ENCODE data around the gene RABGAP1. TPM values are rescaled to one million over a fixed set of nuclear protein-coding genes. Genes with fewer than 3 reads are reported as not detected.
A peak's percentile ranks its signal among the peaks of the same experiment; 100 is the strongest.

RABGAP1 gene
- total and polyA plus RNA-seq, 2 experiments from 2014 or later: 8.5 to 33.9 TPM

GRCh38 chr9:123028973-123029372 is 88.2 kb downstream of the RABGAP1 start:
- ATAC-seq (no peak), DNase-seq (ENCODE audit: low spot score) (no peak)
- TF ChIP-seq EZH2phosphoT487 (IDR thresholded peaks at IDR 0.05; ENCODE audit: unreplicated experiment) (no peak), ZNF331 (CRISPR knock-in tag; IDR thresholded peaks at IDR 0.05; ENCODE audit: low read depth) (no peak), EZH2 (IDR thresholded peaks at IDR 0.05; ENCODE audit: low read depth, unreplicated experiment) (no peak)

GRCh38 chr9:123031963-123032362 is 91.1 kb downstream of the RABGAP1 start:
- no peak for ATAC-seq
- Mint-ChIP-seq H3K27me3 (ENCODE audit: insufficient read depth, low read depth, poor library complexity) (no peaks in the 10 kb centered on the region), H3K4me1 (peaks cover 7% of the 10 kb centered on the region), H3K36me3 (ENCODE audit: low read depth) (peaks cover 3% of the 10 kb centered on the region; the same call in 1 of the 3 replicates), H3K27ac (no peak overlapping the region), H3K9me3 (no peaks in the 10 kb centered on the region), H3K4me3 (no peak overlapping the region)
- H2AFZ ChIP-seq: no peak overlapping the region
- H3K9me2 ChIP-seq (ENCODE audit: insufficient read depth): no peaks in the 10 kb centered on the region
- H3F3A ChIP-seq (replicated peaks; ENCODE audit: low read depth): no peaks in the 10 kb centered on the region
- TF ChIP-seq ETS1 (IDR thresholded peaks at IDR 0.05) (no peak), STAT1 (IDR thresholded peaks at IDR 0.05; ENCODE audit: unreplicated experiment) (no peak), ZNF462 (CRISPR knock-in tag; IDR thresholded peaks at IDR 0.05) (no peak), JUNB (IDR thresholded peaks at IDR 0.05; ENCODE audit: unreplicated experiment) (no peak)
- H4K20me1 ChIP-seq (replicated peaks; ENCODE audit: insufficient read depth): no peaks in the 10 kb centered on the region
- peak overlapping the region; percentile 20; the same call in 1 of the 2 replicates for H3K27ac ChIP-seq (ENCODE audit: low read depth)
- H3K79me2 ChIP-seq (replicated peaks; ENCODE audit: insufficient read depth): no peaks in the 10 kb centered on the region
- H3K4me2 ChIP-seq: no peak overlapping the region
- H3K27me3 ChIP-seq (ENCODE audit: insufficient read depth): no peaks in the 10 kb centered on the region
- H3K4me1 ChIP-seq (ENCODE audit: insufficient read depth): no peaks in the 10 kb centered on the region
- H3K4me3 ChIP-seq: no peak overlapping the region
- DNase-seq (ENCODE audit: low spot score): no peak
- no peaks in the 10 kb centered on the region for H3K36me3 ChIP-seq (ENCODE audit: insufficient read depth)

More at GRCh38 chr9:123028973-123029372, 88.2 kb downstream of the RABGAP1 start:
- no peak overlapping the region for H3K4me2 ChIP-seq
- no peaks in the 10 kb centered on the region for H3K36me3 ChIP-seq (ENCODE audit: insufficient read depth)
- H4K20me1 ChIP-seq (replicated peaks; ENCODE audit: insufficient read depth): no peaks in the 10 kb centered on the region
- no peaks in the 10 kb centered on the region for H3K79me2 ChIP-seq (replicated peaks; ENCODE audit: insufficient read depth)
- H3K4me3 ChIP-seq: no peak overlapping the region
- H3K27ac ChIP-seq (ENCODE audit: low read depth): no peak overlapping the region; the same call in 1 of the 2 replicates
- Mint-ChIP-seq H3K4me1 (peaks cover 7% of the 10 kb centered on the region), H3K9me3 (no peaks in the 10 kb centered on the region), H3K27ac (no peak overlapping the region), H3K4me3 (no peak overlapping the region), H3K27me3 (ENCODE audit: insufficient read depth, low read depth, poor library complexity) (no peaks in the 10 kb centered on the region), H3K36me3 (ENCODE audit: low read depth) (peaks cover 3% of the 10 kb centered on the region; the same call in 2 of the 3 replicates)
- no peaks in the 10 kb centered on the region for H3K27me3 ChIP-seq (ENCODE audit: insufficient read depth)
- H2AFZ ChIP-seq: no peak overlapping the region
- H3K4me1 ChIP-seq (ENCODE audit: insufficient read depth): no peaks in the 10 kb centered on the region
- H3F3A ChIP-seq (replicated peaks; ENCODE audit: low read depth): no peaks in the 10 kb centered on the region
- H3K9me2 ChIP-seq (ENCODE audit: insufficient read depth): no peaks in the 10 kb centered on the region

All from GM23338 (cell line).